ENCODE results near the gene FGFRL1.

DNA sequence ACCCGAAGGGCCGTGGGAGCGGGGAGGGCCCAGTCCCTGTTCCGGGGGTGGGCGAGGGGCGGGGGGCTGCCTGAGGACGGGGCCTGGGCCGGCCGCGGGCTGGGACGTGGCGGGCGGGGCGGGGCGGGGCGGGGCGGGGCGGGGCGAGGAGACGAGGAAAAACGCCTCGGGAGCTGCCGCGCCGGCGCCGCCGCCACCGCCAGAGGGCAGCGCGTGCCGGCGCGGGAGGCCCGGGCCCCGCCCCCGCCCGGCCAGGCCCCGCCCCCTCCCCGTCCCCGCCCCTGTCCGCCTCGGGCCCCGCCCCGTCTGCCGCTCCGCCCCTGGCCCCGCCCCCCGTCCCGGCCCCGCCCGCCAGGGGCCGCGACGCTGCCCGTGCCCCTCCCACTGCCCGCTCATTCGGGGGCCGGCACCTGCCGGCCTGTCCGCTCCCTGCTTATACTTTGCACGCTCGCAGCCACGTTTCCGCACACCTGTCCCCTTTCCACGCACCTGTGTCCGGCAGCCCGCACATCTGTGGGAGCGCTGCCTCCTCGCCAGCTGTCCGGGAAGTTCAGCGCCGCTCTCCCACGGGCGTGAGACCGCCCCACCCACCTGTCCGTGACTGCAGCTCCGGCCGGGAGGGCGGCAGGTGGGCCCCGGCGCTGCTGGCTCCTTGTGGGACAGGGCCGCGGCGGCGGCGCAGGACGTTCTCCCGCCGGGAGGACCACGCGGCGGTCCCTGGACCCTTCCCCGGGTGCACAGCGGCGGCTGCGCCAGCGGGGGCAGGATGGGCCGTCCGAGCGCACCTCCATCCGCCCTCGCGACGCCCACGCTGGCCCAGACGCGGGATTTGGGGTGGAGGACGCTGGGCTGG, 1.7 kb upstream of the FGFRL1 start:
- TF ChIP-seq, protein P1, sequence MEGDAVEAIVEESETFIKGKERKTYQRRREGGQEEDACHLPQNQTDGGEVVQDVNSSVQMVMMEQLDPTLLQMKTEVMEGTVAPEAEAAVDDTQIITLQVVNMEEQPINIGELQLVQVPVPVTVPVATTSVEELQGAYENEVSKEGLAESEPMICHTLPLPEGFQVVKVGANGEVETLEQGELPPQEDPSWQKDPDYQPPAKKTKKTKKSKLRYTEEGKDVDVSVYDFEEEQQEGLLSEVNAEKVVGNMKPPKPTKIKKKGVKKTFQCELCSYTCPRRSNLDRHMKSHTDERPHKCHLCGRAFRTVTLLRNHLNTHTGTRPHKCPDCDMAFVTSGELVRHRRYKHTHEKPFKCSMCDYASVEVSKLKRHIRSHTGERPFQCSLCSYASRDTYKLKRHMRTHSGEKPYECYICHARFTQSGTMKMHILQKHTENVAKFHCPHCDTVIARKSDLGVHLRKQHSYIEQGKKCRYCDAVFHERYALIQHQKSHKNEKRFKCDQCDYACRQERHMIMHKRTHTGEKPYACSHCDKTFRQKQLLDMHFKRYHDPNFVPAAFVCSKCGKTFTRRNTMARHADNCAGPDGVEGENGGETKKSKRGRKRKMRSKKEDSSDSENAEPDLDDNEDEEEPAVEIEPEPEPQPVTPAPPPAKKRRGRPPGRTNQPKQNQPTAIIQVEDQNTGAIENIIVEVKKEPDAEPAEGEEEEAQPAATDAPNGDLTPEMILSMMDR (IDR thresholded peaks at IDR 0.05), result no peak
- no peak for TF ChIP-seq ZFX (IDR thresholded peaks at IDR 0.05; ENCODE audit: borderline replicate concordance)
